Stimulated activated CD4-positive, alpha-beta T cell treated with anti-CD3 and anti-CD28 coated beads, TNF-alpha, amount 100 ng/mL, for 24 hours (primary cell): ENCODE results near the gene SLC39A3.

Experiments
- DNase-seq, 3 experiments: peaks; one replicate each; pipeline ENCODE4 v3.0.0-alpha.2; 2020; ENCODE audit warnings: low read depth in 3 of 3

The SLC39A3 gene

DNA sequence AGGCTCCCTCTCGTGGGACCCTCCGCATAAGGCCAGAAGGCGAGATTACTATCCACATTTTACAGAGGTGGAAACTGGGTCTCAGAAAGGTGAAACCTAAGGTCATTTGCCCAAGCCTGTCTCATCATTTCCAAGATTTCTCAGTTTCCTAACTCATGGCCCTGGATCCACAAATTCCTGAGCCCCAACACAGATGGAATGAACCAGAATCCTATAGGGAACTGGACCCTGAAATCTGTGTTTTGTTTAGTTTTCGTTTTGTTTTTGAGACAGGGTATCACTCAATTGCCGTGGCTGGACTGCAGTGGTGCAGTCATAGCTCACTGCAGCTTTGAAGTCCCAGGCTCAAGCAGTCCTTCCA is 36.8 kb downstream of the SLC39A3 start:
- DNase-seq = no peak

DNA sequence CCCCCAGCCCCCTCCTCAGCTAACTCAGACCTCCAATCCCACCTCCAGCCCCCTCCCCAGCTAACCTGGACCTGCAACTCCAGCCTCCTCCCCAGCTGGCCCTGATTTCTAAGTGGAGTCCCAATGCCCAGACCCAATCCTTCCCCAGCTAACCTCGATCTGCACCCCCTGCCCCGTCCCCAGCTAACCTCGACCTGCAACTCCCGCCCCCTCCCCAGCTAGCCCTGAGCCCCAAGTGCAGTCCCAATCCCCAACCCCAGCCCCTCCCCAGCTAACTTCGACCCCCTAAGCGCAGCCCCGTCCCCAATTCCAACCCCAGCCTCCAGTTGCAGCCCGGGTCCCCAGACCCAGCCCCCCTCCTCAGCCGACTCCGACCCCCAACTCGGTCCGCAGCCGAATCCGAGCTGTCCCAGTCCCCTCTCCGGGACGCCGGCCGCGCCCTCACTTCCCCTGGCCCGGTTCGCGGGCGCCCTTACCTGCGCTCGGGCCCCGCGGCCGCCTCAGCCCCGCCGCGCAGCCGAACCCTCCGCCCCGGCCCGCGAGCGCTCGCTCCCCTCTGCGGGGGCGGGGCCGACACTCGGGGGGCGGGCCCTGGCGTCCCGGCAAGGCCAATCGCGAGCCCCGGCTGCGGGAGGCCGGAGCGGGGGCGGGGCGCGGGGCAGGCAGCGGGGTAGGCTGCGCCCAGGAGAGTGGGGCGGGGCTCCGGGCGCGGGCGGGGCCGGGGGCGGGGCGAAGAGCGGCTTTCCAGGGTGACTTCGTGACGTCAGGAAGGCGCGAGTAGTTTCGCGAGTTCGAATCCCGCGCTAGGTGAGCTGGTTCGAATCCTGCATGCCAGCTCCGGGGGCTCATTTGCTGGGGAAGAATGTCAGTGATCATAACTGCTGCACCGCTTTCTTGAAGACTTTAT is 37.4 kb downstream of the SLC39A3 start, which contains the start of gene GNG7:
Gene GNG7, minus strand, starts transcription at position 525 of the 907 bp plus-strand sequence. CDS start 182,006 bp downstream, outside the sequence.
- peak; percentile 85 to 97 (median 92) for DNase-seq

DNA sequence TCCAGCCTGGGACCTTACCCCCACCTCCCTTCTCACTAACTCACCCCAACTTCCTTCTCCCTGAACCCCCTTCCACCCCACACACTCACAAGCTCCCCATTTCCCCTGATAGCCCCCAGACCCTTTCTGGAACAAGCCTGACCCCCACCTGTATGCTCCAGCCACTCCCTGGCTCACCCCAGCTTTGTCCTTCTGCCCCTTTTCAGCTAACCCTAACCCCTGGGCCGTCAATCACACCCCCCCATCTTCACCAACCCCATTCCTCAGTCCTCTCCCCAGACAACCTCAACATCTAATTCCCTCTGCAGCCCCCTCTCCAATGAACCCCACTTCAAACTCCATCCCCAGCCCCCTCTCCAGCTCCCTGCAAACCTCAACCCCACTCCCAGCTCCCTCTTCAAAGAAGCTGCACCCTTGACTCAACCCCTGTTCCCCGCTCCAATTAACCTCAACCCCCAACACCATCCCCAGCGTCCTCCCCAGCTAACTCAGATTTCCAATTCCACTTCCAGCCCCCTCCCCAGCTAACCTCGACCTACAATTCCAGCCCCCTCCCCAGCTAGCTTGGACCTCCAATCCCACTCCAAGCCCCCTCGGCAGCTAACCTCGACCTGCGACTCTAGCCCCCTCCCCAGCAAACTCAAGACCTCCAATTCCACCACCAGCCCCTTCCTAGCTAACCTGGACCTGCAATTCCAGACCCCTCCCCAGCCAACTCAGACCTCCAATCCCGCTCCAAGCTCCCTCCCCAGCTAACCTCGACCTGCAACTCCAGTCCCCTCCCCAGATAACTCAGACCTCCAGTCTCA is 38.3 kb downstream of the SLC39A3 start:
- no peak for DNase-seq

DNA sequence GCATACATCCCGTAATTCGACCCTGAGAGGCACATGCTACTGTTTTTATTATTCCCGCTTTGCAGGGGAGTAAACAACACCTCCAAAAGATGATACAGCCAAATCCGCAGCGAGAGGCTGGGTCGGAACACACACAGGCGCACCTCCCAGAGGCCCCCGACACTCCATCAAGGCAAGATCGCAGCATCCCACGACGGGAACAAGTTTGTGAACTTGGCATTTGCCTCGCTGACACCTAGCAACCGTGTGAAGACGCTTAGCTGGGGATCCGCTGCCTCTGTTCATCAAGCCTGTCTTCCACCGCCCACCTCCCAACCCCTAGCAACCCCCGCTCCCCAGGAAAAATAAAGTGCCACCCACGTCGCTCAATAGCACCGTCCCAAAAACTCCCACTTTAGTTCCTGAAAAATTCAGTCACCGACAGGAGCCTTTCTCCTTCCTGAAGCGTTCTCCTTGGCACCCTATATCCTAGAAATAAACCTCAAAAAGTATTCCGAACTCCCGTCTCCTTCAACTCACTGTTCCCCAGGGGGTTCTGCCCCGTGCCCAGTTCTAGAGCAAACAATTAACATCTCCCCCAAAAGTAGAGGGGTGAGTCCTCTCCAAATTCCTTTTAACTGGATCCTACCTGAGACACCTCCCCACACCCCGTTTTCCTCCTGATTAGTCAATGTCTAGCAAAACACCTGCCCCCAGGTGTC is 39.0 kb downstream of the SLC39A3 start:
- DNase-seq = no peak

DNA sequence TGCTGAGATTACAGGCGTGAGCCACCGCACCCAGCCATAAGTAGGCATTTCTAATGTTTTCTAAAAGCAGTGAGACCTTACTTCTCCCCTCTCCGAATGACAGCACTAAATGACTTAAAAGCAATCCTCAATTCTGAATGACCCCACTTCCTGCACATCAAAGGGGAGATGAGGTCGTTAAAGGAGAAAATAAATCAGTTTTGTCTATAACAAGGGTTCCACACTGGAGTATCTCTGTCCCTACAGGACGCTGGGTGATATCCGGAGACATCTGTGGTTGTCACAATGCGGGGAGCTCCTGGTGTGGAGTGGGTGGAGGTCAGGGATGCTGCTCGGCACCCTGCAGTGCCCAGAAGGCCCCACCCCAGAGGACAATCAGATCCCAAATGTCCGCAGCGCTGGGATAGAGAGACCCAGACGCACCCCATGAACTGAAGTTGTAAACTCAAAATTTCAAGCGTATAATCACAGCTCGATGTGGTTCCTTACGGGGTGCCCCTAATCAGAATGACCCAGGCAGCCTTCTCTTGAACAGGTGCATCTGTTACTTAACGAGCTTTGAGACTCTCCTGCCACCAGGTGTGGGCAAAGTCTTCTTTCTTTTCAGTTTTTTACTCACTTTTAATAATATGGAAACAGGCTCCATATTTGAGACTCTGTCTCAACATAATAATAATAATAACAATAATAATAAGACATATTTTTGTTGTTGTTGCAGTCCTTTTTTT is 40.2 kb downstream of the SLC39A3 start:
- no peak for DNase-seq

DNA sequence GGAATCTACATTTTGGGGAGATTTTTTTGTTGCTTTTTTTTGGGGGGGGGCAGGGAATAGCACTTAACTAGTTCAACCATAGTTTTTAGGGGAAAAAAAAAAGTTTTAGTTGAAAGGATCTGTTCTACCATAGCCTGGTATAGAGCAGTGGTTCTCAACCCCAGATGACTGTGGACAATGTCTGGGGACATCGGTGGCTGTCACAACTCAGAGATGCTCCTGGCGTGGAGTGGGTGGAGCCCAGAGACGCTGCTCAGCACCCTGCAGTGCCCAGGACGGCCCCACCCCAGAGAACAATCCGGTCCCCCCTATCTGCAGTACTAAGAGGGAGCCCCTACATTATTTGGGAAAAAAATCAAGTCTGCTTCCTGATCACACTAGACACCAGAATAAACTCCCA is 45.6 kb downstream of the SLC39A3 start:
- no peak for DNase-seq

DNA sequence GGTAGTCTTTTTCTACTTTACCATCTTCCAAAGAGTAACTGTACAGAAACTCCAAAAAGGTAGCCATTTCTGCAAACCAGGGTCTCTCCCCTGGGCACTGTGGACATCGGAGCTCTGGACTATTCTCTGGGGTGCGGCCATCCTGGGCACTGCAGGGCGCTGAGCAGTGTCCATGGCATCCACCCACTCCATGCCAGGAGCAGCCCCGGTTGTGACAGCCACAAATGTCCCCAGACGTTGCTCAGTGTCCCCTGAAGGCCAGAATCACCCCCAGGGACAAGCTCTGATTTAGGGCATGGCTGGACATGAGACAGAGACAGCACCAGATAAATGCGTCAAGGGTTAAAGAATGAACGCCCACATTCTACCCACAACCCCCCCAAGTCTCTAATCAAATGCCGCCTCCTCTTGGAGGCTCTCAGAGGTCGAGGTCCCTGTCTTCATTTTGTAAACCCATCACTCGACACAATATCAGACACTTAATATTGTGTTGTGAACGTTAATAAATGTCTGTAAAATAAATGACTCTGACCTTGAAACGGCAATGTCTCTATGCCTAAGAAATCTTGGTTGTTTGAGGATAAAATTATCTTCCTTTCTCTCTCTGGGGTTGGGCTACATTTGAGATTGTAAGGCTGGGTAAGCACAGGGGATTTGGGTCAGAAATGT is 46.2 kb downstream of the SLC39A3 start:
- DNase-seq = no peak

DNA sequence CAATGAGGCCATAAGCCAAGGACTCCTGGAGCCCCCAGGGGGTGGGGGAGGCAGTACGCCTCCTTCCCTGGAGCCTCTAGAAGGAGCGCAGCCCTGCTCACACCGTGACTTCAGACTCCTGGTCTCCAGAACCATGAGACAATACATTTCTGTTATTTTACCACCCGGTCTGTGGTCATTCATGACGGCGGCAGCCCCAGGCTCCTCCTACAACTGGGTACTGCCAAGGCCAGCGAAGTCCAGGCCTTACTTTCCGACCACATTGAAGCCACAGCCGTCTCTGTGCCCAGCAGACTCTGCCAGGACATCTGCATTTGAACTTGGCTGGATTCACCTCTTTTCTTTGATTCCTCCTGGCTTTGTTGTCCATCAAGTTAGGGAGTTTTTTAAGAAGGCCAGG is 47.9 kb downstream of the SLC39A3 start:
- no peak for DNase-seq

DNA sequence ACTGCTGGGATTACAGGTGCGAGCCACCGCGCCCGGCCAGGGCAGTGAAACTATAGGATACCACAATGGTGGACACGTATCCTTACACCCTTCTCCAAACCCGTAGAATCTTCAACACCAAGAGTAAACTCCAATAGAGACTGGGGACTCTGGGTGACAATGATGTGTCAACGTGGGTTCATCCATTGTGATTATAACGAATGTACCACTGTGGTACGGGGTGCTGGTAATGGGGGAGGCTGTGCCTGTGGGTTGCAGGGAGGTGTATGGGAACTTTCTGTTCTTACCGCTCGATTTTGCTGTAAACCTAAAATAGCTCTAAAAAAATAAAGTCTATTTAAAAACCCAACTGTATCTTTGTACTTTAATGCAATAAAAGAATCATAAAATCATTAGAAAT is 49.0 kb downstream of the SLC39A3 start:
- no peak for DNase-seq

DNA sequence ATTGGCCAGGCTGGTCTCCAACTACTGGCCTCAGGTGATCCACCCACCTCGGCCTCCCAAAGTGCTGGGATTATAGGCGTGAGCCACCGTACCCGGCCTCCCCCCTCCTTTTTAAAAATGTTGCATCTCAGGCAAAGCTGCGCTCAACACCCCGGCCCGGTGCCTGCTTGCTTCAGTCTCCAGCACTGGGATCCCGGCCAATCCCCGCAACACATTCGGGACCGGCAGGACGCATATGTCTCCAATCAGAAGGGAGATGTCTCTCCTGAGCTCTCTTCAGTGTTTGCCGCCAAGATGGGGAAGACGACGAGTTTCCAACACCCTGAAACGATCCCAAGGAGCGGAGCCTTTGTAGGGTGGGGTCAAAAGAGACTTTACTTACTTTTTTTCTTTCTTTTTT is 53.5 kb downstream of the SLC39A3 start:
- DNase-seq = no peak

DNA sequence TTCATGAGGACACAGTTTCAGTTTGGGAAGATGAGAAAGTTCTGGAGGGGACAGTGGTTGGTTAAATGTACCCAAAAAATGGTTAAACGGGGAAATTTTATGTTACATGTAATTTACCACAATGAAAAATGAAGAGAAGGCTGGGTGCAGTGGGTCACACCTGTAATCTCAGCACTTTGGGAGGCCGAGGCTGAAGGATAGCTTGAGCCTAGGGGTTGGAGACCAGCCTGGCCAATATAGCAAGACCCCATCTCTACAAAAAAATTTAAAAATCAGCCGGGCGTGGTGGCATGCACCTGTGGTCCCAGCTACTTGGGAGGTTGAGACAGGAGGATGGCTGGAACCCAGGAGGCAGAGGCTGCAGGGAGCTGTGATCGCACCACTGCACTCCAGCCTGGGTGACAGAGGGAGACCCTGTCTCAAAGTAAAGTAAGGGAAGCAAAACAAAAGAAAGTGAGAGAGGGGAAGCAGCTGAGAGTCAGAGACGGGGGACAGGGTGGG is 54.6 kb downstream of the SLC39A3 start:
- no peak for DNase-seq

DNA sequence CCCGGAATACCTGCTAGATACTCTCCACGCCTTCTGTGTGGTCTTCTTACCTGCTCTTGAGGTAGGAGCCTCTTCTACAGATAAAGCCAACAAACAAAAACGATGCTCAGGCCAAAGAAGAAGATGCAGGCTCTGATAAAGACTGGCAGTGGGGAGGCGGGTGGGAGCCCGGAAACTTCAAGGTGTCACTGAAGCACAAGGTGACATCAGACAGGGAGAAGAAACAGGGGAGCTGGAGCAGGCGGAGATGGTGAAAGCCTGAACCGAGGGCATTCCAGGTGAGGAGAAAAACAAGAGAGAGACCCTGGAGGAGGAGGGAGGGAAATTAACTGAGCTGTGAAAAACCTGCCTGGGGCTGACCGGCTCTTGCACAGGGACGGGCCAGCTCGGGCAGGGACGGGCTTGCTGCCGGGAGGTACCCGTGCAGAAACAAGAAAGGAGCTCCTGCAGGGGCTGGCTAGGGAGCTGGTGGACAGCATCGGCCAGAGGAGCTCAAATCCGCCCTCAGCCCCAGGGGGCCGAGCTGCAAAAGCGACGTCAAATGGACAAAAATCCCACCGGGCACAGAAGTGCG is 56.3 kb downstream of the SLC39A3 start:
- DNase-seq = no peak
